ENCODE data around the gene MSI2. TPM values are rescaled to one million over a fixed set of nuclear protein-coding genes. Genes with fewer than 3 reads are reported as not detected.

The MSI2 gene
- total RNA-seq, 1 donor from 2014 or later, result 23.1 TPM

DNA sequence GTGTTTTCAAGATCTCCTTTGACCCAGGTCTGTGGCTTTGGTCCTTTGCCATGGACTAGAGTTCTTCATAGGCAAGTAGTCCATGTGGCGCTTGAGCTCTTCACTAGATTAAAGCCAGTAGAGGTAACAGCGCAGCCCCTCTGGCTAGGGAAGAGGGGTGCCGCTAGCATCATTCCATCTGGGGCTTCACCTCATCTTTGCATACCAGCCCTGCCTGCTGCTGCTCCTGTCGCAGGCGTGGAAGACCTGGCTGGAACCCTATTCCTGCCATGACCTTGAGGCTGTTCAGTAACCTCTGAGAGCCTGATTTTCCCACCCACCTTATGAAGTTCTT is 198.4 kb downstream of the MSI2 start:
- Mint-ChIP-seq H3K27me3 (ENCODE audit: low read depth) (no peaks in the 10 kb centered on the region), H3K27ac (ENCODE audit: unreplicated experiment) (no peak overlapping the region), H3K4me3 (ENCODE audit: unreplicated experiment) (no peak overlapping the region), H3K36me3 (ENCODE audit: low read depth) (no peaks in the 10 kb centered on the region), H3K4me1 (ENCODE audit: low read depth) (peaks cover 16% of the 10 kb centered on the region), H3K9me3 (ENCODE audit: low read depth) (no peaks in the 10 kb centered on the region)
- TF ChIP-seq, protein P1, sequence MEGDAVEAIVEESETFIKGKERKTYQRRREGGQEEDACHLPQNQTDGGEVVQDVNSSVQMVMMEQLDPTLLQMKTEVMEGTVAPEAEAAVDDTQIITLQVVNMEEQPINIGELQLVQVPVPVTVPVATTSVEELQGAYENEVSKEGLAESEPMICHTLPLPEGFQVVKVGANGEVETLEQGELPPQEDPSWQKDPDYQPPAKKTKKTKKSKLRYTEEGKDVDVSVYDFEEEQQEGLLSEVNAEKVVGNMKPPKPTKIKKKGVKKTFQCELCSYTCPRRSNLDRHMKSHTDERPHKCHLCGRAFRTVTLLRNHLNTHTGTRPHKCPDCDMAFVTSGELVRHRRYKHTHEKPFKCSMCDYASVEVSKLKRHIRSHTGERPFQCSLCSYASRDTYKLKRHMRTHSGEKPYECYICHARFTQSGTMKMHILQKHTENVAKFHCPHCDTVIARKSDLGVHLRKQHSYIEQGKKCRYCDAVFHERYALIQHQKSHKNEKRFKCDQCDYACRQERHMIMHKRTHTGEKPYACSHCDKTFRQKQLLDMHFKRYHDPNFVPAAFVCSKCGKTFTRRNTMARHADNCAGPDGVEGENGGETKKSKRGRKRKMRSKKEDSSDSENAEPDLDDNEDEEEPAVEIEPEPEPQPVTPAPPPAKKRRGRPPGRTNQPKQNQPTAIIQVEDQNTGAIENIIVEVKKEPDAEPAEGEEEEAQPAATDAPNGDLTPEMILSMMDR (IDR thresholded peaks at IDR 0.05), result no peak
- DNase-seq (ENCODE audit: low spot score), result no peak

DNA sequence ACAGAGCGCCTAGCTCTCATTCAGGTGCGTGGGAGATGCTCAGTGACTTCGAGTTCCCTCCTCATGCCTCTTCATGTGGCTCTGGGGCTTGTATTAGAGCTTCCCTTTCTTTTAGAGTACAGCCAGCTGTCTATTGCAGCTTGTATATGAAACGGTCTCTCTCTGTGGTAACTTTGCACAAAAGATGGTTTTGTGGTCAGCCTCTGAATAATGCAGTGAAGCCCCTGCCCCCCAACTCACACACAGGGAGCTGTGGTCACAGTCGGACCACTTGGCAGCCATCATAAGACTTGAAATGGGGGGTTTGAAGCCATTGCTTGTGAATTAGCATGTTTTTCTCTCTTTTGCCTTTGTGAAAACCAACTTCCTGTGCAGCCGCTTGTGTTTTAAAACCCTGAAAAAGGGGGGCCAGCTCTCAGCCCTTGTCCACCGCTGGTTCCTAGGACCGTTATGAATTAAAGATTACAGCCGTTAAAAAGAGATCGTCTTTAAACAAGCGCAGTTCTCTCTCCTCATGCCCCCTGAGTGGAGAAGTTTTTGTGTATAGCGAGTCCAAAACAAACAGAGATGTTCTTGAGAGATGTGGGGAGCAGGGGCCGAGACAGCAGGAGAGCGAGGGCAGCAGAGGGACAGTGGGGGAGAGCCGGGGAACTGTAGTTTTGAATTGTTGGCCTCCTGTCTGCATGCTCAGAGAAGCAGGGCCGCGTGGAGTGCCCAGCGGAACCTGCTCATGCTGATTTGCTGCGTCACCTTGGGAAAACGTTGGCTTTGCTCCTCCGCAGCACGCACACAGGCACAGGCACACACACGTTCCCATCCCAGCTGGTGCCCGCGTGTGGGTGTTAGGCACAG is 199.0 kb downstream of the MSI2 start:
- Mint-ChIP-seq H3K4me1 (ENCODE audit: low read depth) (peaks cover 16% of the 10 kb centered on the region), H3K36me3 (ENCODE audit: low read depth) (no peaks in the 10 kb centered on the region), H3K4me3 (ENCODE audit: unreplicated experiment) (peak overlapping the region; percentile 11), H3K9me3 (ENCODE audit: low read depth) (no peaks in the 10 kb centered on the region), H3K27me3 (ENCODE audit: low read depth) (no peaks in the 10 kb centered on the region), H3K27ac (ENCODE audit: unreplicated experiment) (peak overlapping the region; percentile 38)
- no peak for DNase-seq (ENCODE audit: low spot score)
- TF ChIP-seq, protein P1 (IDR thresholded peaks at IDR 0.05), result no peak

DNA sequence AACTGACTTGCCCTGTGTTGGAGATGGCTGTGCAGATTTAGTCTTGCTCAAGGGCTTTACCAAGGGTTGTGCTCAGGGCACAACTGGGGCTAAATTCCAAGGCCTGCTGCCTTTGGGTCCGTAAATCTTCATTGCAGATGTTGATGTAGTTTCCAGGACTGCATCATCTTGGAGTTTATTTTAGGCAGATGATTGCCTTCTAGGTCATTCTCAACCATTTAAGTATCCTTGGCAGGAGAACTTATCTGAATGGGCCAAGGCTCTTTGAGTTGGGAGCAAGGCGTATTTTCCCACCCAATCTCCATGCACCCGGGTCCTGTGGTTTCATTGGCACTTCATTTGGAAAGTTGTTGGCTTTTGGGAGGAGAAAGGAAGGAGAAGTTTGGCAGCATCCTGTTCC is 200.3 kb downstream of the MSI2 start:
- TF ChIP-seq, protein P1 (IDR thresholded peaks at IDR 0.05), result no peak
- Mint-ChIP-seq H3K36me3 (ENCODE audit: low read depth) (no peaks in the 10 kb centered on the region), H3K4me1 (ENCODE audit: low read depth) (peaks cover 16% of the 10 kb centered on the region), H3K4me3 (ENCODE audit: unreplicated experiment) (no peak overlapping the region), H3K27me3 (ENCODE audit: low read depth) (no peaks in the 10 kb centered on the region), H3K27ac (ENCODE audit: unreplicated experiment) (no peak overlapping the region), H3K9me3 (ENCODE audit: low read depth) (no peaks in the 10 kb centered on the region)
- no peak for DNase-seq (ENCODE audit: low spot score)

DNA sequence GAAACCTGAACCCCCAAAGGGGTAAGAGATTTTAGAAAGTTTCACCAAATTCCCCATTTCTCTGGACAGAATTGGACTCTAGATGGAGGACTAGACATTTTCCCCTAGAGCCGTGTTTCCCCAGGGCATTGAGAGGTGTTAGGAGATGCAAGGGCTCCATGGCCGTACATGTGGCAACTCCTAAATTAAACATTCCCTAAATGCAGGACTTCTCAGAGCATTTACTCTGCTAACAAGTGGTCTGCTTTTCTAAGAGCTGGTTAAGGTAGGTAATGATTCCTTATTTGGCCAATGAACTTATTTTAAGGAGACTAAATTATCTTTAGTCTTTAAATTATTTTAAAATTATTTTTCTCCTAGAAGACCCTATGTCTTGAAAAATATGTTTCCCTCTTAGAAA is 200.9 kb downstream of the MSI2 start:
- no peak overlapping the region for H3K4me3 Mint-ChIP-seq (ENCODE audit: unreplicated experiment)
- H3K27ac Mint-ChIP-seq (ENCODE audit: unreplicated experiment), result no peak overlapping the region
- peaks cover 16% of the 10 kb centered on the region for H3K4me1 Mint-ChIP-seq (ENCODE audit: low read depth)
- no peak for DNase-seq (ENCODE audit: low spot score)
- TF ChIP-seq, protein P1 (IDR thresholded peaks at IDR 0.05), result no peak
- H3K9me3 Mint-ChIP-seq (ENCODE audit: low read depth), result no peaks in the 10 kb centered on the region
- no peaks in the 10 kb centered on the region for H3K36me3 Mint-ChIP-seq (ENCODE audit: low read depth)
- no peaks in the 10 kb centered on the region for H3K27me3 Mint-ChIP-seq (ENCODE audit: low read depth)

DNA sequence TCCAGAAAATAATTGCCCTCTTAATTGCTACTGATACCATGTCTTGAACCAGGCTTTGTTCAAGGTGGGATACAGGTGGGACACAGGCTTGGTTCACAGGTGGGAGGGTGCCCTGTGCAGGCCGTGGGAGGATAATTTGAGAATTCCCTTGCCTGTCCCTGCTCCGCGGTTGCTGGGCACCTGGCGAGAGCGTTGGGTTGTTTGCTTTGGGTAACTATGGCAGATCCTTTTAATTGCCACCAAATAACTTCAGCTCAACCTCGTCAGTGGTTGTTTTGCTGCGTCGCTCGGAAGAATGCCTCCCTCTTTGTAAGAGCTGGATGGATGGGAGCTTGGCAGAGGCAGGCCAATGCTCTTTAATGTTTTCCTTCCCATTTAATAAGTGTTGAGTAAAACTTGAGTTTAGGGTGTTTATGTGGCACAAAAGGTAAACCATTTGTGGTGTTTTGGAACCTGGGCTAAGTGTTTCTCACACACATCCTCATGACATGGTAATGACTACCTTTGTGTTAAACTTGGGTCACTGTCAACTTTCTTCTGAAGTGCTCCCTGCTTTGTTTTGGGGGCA is 202.5 kb downstream of the MSI2 start:
- Mint-ChIP-seq H3K36me3 (ENCODE audit: low read depth) (no peaks in the 10 kb centered on the region), H3K27me3 (ENCODE audit: low read depth) (no peaks in the 10 kb centered on the region), H3K4me1 (ENCODE audit: low read depth) (peaks cover 28% of the 10 kb centered on the region), H3K9me3 (ENCODE audit: low read depth) (no peaks in the 10 kb centered on the region), H3K4me3 (ENCODE audit: unreplicated experiment) (no peak overlapping the region), H3K27ac (ENCODE audit: unreplicated experiment) (no peak overlapping the region)
- TF ChIP-seq, protein P1 (IDR thresholded peaks at IDR 0.05), result no peak
- DNase-seq (ENCODE audit: low spot score), result no peak

Measured in chondrocyte (in vitro differentiated cells).